Neuronal stem cell (in vitro differentiated cells): ENCODE measurements around the gene PSMC4.
A peak's percentile ranks its signal among the peaks of the same experiment; 100 is the strongest.

ENCODE experiments used
- DNase-seq: peaks from one replicate; pipeline ENCODE4 v3.0.0-alpha.2; 2013; ENCODE audit warnings: low spot score
- H2AFZ ChIP-seq: one replicate; pipeline ENCODE4 v1.6.1; 2013; ENCODE audit warnings: mild to moderate bottlenecking, low read length, inconsistent platforms
- H2AK5ac ChIP-seq: 2 replicates; pipeline ENCODE4 v1.6.1; 2013; ENCODE audit warnings: low read depth, mild to moderate bottlenecking, inconsistent platforms, low read length, moderate library complexity, mixed read lengths
- H2BK120ac ChIP-seq: 2 replicates; pipeline ENCODE4 v1.6.1; 2013; ENCODE audit warnings: low read depth, mild to moderate bottlenecking, inconsistent platforms, low read length, moderate library complexity, mixed read lengths
- H2BK12ac ChIP-seq: one replicate; pipeline ENCODE4 v1.6.1; 2013; ENCODE audit warnings: low read length, inconsistent platforms
- H2BK15ac ChIP-seq: 2 replicates; pipeline ENCODE4 v1.6.1; 2013; ENCODE audit warnings: mild to moderate bottlenecking, low read length, inconsistent platforms, mixed read lengths
- H2BK5ac ChIP-seq: one replicate; pipeline ENCODE4 v1.6.1; 2013; ENCODE audit warnings: inconsistent platforms, mild to moderate bottlenecking, low read length, moderate library complexity
- H3K14ac ChIP-seq: one replicate; pipeline ENCODE4 v1.6.1; 2013; ENCODE audit warnings: low read length, inconsistent platforms
- H3K18ac ChIP-seq: 2 replicates; pipeline ENCODE4 v1.6.1; 2013; ENCODE audit warnings: low read length, inconsistent platforms
- H3K23ac ChIP-seq: 2 replicates; pipeline ENCODE4 v1.6.1; 2013; ENCODE audit warnings: low read depth, mild to moderate bottlenecking, mixed read lengths, low read length, inconsistent platforms; ENCODE audit not compliant: poor library complexity
- H3K27ac ChIP-seq: replicated peaks from 3 replicates; pipeline ENCODE4 v1.5.1; 2013; ENCODE audit warnings: low read length, inconsistent platforms
- H3K27me3 ChIP-seq, 3 experiments: 2 replicates each; pipeline ENCODE4 v1.6.1; 2013; ENCODE audit warnings: low read length in 3 of 3, mild to moderate bottlenecking in 2 of 3, inconsistent platforms in 1 of 3, low read depth in 1 of 3, mixed read lengths in 1 of 3, moderate library complexity in 1 of 3; ENCODE audit not compliant: control insufficient read depth in 3 of 3, insufficient read depth in 3 of 3
- H3K36me3 ChIP-seq, 2 donors: replicated peaks in 1 of 2; 2 replicates each; pipeline ENCODE4 v1.6.1; 2013; ENCODE audit warnings: low read length in 2 of 2; ENCODE audit not compliant: control insufficient read depth in 2 of 2, insufficient read depth in 2 of 2
- H3K4ac ChIP-seq: 2 replicates; pipeline ENCODE4 v1.6.1; 2013; ENCODE audit warnings: inconsistent platforms, mild to moderate bottlenecking, low read length, moderate library complexity
- H3K4me1 ChIP-seq, 2 donors: 1 replicate in 1 of 2; 2 replicates in 1 of 2; pipeline ENCODE4 v1.6.1; 2013; ENCODE audit warnings: low read length in 2 of 2, low read depth in 1 of 2; ENCODE audit not compliant: control insufficient read depth in 2 of 2, insufficient read depth in 1 of 2
- H3K4me2 ChIP-seq: one replicate; pipeline ENCODE4 v1.6.1; 2013; ENCODE audit warnings: mild to moderate bottlenecking, low read length, inconsistent platforms; ENCODE audit not compliant: insufficient read depth, poor library complexity, severe bottlenecking
- H3K4me3 ChIP-seq, 2 donors: 2 replicates each; pipeline ENCODE4 v1.5.1; 2013; ENCODE audit warnings: low read length in 2 of 2, mild to moderate bottlenecking in 2 of 2, inconsistent platforms in 1 of 2, moderate library complexity in 1 of 2
- H3K79me1 ChIP-seq: one replicate; pipeline ENCODE4 v1.6.1; 2013; ENCODE audit warnings: low read depth, mild to moderate bottlenecking, inconsistent platforms, low read length, moderate library complexity
- H3K9ac ChIP-seq: one replicate; pipeline ENCODE4 v1.6.1; 2013; ENCODE audit warnings: mild to moderate bottlenecking, low read depth, low read length, inconsistent platforms; ENCODE audit not compliant: poor library complexity
- H3K9me3 ChIP-seq, 2 donors: replicated peaks in 1 of 2; 2 replicates each; pipeline versions ENCODE3 to v1.6.1; 2013; ENCODE audit warnings: low read length in 2 of 2, mild to moderate bottlenecking in 2 of 2, inconsistent platforms in 1 of 2, low read depth in 1 of 2, mixed read lengths in 1 of 2, moderate library complexity in 1 of 2; ENCODE audit not compliant: control insufficient read depth in 2 of 2, insufficient read depth in 1 of 2
- H4K8ac ChIP-seq: one replicate; pipeline ENCODE4 v1.6.1; 2013; ENCODE audit warnings: low read depth, mild to moderate bottlenecking, inconsistent platforms, low read length, moderate library complexity
- H4K91ac ChIP-seq: one replicate; pipeline ENCODE4 v1.6.1; 2013; ENCODE audit warnings: low read length, low read depth, mild to moderate bottlenecking, inconsistent platforms; ENCODE audit not compliant: poor library complexity
- WGBS, 2 donors: extraction: QIAGEN DNeasy Blood & Tissue Kit; methylation state at CpG; one replicate each; pipeline ENCODE4 v1.1.7; 2013; ENCODE audit warnings: missing lambda C conversion rate in 2 of 2, mixed read lengths in 1 of 2; ENCODE audit not compliant: insufficient read length in 2 of 2, insufficient replicate concordance in 1 of 2; ENCODE audit errors: extremely low coverage in 2 of 2; 5-methylcytosine and 5-hydroxymethylcytosine counted together

PSMC4 gene

GRCh38 chr19:39926170-39926760, 44.7 kb upstream of the PSMC4 start:
- no peak for DNase-seq
- no peaks in the 10 kb centered on the region for H3K27me3 ChIP-seq
- WGBS, 2 donors, result no CpG with 5 or more reads among the region's 8 CpGs

GRCh38 chr19:39927076-39927475, 43.9 kb upstream of the PSMC4 start:
- Histone ChIP-seq H2AFZ (no peak overlapping the region), H2BK15ac (no peak overlapping the region), H3K36me3 (no peaks in the 10 kb centered on the region), H3K27me3 (no peaks in the 10 kb centered on the region), H4K91ac (peak overlapping the region; percentile 72), H2AK5ac (peak overlapping the region; percentile 4), H3K4me1 (no peaks in the 10 kb centered on the region), H3K18ac (peak overlapping the region; percentile 77), H3K23ac (no peak overlapping the region), H2BK12ac (no peak overlapping the region), H3K27ac (no peak overlapping the region), H2BK5ac (no peak overlapping the region), H3K79me1 (peaks cover 2% of the 10 kb centered on the region), H3K4ac (no peak overlapping the region), H3K4me3 (no peak overlapping the region), H3K9me3 (no peaks in the 10 kb centered on the region), H4K8ac (no peak overlapping the region), H3K4me2 (no peak overlapping the region), H3K9ac (no peak overlapping the region), H3K14ac (peak overlapping the region; percentile 85), H2BK120ac (no peak overlapping the region)
- no CpG with 5 or more reads among the region's 11 CpGs for WGBS, 2 donors
- no peak for DNase-seq

More at GRCh38 chr19:39926170-39926760, 44.7 kb upstream of the PSMC4 start:
- Histone ChIP-seq H3K9me3 (no peaks in the 10 kb centered on the region), H2BK5ac (no peak overlapping the region), H3K14ac (no peak overlapping the region), H2AFZ (no peak overlapping the region), H2BK12ac (no peak overlapping the region), H3K23ac (no peak overlapping the region), H3K18ac (no peak overlapping the region), H3K4me3 (no peak overlapping the region), H3K79me1 (peaks cover 2% of the 10 kb centered on the region), H4K91ac (no peak overlapping the region), H3K27ac (no peak overlapping the region), H2AK5ac (peak overlapping the region; percentile 4), H3K4me1 (no peaks in the 10 kb centered on the region), H2BK15ac (no peak overlapping the region), H3K36me3 (no peaks in the 10 kb centered on the region), H3K4ac (no peak overlapping the region), H4K8ac (no peak overlapping the region), H3K4me2 (no peak overlapping the region), H2BK120ac (no peak overlapping the region), H3K9ac (no peak overlapping the region)

GRCh38 chr19:39927524-39928356, 43.2 kb upstream of the PSMC4 start:
- DNase-seq, result no peak
- Histone ChIP-seq H4K91ac (peak overlapping the region; percentile 72), H3K36me3 (no peaks in the 10 kb centered on the region), H4K8ac (peak overlapping the region; percentile 65), H2BK12ac (peak overlapping the region; percentile 41), H3K9me3 (no peaks in the 10 kb centered on the region), H3K4me1 (no peaks in the 10 kb centered on the region), H3K27me3 (no peaks in the 10 kb centered on the region), H3K23ac (no peak overlapping the region), H3K4ac (no peak overlapping the region), H2AK5ac (peak overlapping the region; percentile 4), H3K14ac (peak overlapping the region; percentile 85), H2AFZ (no peak overlapping the region), H3K18ac (peak overlapping the region; percentile 11), H3K4me3 (peak overlapping the region in 1 of 2 donors; percentile 28), H2BK15ac (peak overlapping the region; percentile 37), H3K27ac (no peak overlapping the region), H3K9ac (no peak overlapping the region), H2BK5ac (no peak overlapping the region), H2BK120ac (no peak overlapping the region), H3K4me2 (no peak overlapping the region), H3K79me1 (peaks cover 2% of the 10 kb centered on the region)
- WGBS, 2 donors, result no CpG with 5 or more reads among the region's 23 CpGs

GRCh38 chr19:39928357-39928725, 42.6 kb upstream of the PSMC4 start:
- Histone ChIP-seq H2BK12ac (no peak overlapping the region), H2BK15ac (no peak overlapping the region), H3K9ac (no peak overlapping the region), H2AFZ (no peak overlapping the region), H2BK5ac (no peak overlapping the region), H3K4me3 (no peak overlapping the region), H3K4ac (no peak overlapping the region), H3K4me1 (no peaks in the 10 kb centered on the region), H4K8ac (no peak overlapping the region), H2AK5ac (no peak overlapping the region), H3K27ac (no peak overlapping the region), H3K18ac (no peak overlapping the region), H3K27me3 (no peaks in the 10 kb centered on the region), H3K79me1 (peaks cover 2% of the 10 kb centered on the region), H4K91ac (no peak overlapping the region), H3K36me3 (no peaks in the 10 kb centered on the region), H3K4me2 (no peak overlapping the region), H3K9me3 (no peaks in the 10 kb centered on the region), H3K23ac (no peak overlapping the region), H2BK120ac (no peak overlapping the region), H3K14ac (no peak overlapping the region)
- no CpG with 5 or more reads among the region's 3 CpGs for WGBS, 2 donors
- DNase-seq, result no peak
